Measurements from ENCODE around the gene DLG2.

DNA sequence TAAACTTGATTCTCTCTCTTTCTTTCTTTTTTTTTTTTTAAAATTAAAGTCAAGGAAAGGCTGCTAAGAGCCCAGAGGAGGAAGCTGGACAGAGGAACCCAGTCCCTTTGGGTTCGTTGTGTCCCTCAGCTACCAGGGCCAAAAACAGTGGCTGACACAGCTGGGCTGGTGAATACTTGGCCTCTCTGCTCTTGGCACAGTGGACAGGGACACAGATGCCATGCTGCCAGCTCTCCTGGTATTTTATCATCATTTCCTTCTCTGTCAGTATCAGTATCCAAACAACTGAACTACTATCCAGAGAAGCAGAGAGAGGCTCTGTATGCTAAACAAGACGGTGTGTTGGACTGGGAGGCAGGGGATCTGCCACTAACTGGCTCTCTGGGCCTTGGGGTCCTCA, 2217.3 kb downstream of the DLG2 start:
- TF ChIP-seq, protein P1, sequence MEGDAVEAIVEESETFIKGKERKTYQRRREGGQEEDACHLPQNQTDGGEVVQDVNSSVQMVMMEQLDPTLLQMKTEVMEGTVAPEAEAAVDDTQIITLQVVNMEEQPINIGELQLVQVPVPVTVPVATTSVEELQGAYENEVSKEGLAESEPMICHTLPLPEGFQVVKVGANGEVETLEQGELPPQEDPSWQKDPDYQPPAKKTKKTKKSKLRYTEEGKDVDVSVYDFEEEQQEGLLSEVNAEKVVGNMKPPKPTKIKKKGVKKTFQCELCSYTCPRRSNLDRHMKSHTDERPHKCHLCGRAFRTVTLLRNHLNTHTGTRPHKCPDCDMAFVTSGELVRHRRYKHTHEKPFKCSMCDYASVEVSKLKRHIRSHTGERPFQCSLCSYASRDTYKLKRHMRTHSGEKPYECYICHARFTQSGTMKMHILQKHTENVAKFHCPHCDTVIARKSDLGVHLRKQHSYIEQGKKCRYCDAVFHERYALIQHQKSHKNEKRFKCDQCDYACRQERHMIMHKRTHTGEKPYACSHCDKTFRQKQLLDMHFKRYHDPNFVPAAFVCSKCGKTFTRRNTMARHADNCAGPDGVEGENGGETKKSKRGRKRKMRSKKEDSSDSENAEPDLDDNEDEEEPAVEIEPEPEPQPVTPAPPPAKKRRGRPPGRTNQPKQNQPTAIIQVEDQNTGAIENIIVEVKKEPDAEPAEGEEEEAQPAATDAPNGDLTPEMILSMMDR (IDR thresholded peaks at IDR 0.05; ENCODE audit: low read depth, low read length), result no peak
- no peak for TF ChIP-seq EZH2phosphoT487 (IDR thresholded peaks at IDR 0.05; ENCODE audit: low read depth)
